Measurements from ENCODE around the gene SCN1A.

Gene SCN1A

DNA sequence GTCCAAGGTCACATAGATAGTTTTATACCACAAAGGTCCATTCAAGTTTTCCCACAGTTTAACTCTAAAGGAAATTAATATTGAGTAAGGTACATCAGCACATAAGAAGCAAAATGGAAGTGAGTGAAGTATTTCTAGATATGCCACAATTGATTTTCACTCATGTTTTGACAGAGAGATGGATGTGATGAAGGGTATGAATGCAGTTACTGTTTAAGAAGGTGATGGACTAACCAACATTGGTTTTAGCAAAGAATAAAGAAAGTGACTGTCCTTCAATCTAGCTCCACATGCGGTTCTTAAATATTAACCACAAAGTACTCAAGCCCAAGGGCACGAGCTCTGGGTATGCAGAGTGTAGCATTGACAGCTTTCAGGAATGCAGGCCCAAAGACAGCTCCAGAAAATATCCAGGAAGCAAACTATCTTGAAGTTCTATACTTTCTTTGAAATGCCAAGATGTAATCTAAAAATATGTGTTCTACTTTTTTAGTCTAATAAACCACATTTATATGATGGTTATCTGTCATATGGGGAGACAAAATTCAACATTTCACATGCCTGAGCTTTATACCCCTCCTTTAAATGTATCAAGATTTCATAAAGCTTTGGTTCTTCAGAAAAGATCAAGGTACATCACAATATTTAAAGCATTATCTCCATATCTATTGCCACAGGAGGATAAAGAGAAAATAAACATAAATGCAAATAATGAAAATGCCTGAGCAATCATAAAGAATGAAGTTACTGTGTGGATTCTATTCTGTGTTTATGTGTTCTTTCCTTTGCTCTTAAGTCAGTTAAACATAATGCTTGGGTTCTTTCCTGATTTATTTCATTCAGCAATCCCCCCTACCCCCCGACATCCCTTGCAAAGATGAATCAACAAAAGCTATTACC is 6.7 kb upstream of the SCN1A start:
- FAIRE-seq (no peak), DNase-seq (ENCODE audit: insufficient read length) (no peak)
- TF ChIP-seq POLR2A (IDR thresholded peaks at IDR 0.05; ENCODE audit: low read depth, low read length) = no peak
- no peak for TF ChIP-seq POLR2AphosphoS5 (IDR thresholded peaks at IDR 0.05; ENCODE audit: low read depth, low read length)
- TF ChIP-seq TAF1 (IDR thresholded peaks at IDR 0.05; ENCODE audit: borderline replicate concordance, low read depth, low read length) = no peak

DNA sequence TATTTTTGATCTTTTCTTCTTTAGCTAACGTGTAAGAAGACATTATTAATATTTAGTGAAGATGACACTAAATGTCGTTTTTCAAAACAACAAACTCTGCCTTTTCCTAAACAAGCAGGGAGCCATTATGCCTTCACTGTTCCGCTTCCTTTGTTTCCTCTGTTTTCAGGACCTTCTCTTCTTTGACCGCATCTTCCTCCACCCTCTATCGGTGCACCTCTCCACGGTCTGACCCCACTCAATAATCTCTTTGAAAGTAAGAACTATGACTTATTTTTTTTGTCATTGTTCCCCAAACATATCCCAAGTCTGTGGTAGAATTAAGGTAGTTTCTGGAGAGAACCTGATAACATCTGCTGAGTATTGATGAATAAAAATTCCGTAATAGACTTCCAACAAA is 5.8 kb upstream of the SCN1A start:
- TF ChIP-seq TAF1 (IDR thresholded peaks at IDR 0.05; ENCODE audit: borderline replicate concordance, low read depth, low read length) (no peak), POLR2A (IDR thresholded peaks at IDR 0.05; ENCODE audit: low read depth, low read length) (no peak), POLR2AphosphoS5 (IDR thresholded peaks at IDR 0.05; ENCODE audit: low read depth, low read length) (no peak)
- DNase-seq (ENCODE audit: insufficient read length) = no peak
- no peak for FAIRE-seq

DNA sequence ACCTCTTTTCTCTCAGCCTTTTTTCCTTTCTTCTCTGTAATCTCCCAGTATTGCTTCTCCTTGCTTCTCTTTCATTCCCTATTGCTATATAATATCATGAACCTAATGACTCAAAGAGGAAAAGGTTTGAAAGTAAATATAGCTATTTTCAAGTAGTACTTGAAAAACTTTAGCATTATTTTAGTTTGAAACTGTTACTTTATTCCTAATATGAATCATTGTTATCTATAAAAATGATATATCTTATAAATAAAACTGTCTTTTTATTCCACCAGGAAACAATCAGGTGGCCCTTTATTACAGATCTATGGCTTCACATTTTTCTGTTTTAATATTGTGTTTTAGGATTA is 311 bp upstream of the SCN1A start:
- TF ChIP-seq POLR2A (IDR thresholded peaks at IDR 0.05; ENCODE audit: low read depth, low read length) = no peak
- TF ChIP-seq POLR2AphosphoS5 (IDR thresholded peaks at IDR 0.05; ENCODE audit: low read depth, low read length) = no peak
- TF ChIP-seq TAF1 (IDR thresholded peaks at IDR 0.05; ENCODE audit: borderline replicate concordance, low read depth, low read length) = no peak
- no peak for DNase-seq (ENCODE audit: insufficient read length)
- FAIRE-seq = no peak

DNA sequence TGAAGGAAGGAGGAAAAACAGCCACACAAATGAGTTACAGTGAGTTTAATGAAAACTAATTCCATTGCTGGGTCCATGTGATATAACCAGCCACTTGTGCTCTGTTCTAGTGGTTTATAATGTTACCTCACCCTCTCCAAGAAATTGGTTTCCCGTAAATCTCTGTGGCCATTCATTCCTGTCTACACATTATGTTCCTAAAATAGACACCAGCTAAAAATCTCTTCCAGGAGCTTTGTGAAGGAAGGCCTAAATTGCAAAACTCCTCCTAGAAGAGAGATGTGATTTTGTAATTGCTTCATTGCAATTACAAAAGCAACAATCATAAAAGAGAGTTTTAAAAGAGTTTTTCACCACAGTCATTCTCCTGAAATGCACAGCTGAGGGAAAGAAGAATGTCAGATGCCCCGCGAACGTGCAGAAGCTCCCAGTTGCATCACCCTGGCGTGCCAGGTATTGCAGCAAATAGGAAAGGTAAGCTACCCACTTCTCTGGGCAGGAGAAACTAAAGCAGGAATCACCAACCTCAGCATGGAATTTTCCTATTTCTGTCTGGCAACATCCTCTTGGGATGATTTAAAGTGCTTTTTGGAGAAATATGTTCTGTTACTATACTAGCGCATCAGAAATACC is 1.7 kb downstream of the SCN1A start:
- no peak for DNase-seq (ENCODE audit: insufficient read length)
- FAIRE-seq = no peak
- no peak for TF ChIP-seq POLR2AphosphoS5 (IDR thresholded peaks at IDR 0.05; ENCODE audit: low read depth, low read length)
- TF ChIP-seq POLR2A (IDR thresholded peaks at IDR 0.05; ENCODE audit: low read depth, low read length) = no peak
- TF ChIP-seq TAF1 (IDR thresholded peaks at IDR 0.05; ENCODE audit: borderline replicate concordance, low read depth, low read length) = no peak

DNA sequence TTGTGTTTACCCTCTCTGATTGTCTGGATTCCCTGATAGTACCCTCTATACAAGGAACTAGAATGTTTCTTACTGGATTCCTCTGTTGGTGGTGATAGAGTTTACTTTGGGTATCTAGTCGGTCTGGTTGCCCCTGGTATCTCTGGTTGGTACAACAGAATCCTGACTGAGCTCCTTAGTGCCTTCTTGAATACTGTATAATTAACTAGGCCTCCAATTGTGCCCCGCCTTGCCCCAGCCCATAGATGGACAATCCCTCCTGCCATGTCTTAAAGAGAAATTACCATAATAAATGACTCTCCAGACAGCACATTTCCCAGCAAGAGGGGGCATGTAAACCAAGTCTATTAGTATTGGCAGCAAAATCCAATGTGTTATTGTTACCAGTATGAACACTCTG is 2.3 kb downstream of the SCN1A start:
- FAIRE-seq = no peak
- no peak for TF ChIP-seq TAF1 (IDR thresholded peaks at IDR 0.05; ENCODE audit: borderline replicate concordance, low read depth, low read length)
- TF ChIP-seq POLR2A (IDR thresholded peaks at IDR 0.05; ENCODE audit: low read depth, low read length) = no peak
- TF ChIP-seq POLR2AphosphoS5 (IDR thresholded peaks at IDR 0.05; ENCODE audit: low read depth, low read length) = no peak
- no peak for DNase-seq (ENCODE audit: insufficient read length)

DNA sequence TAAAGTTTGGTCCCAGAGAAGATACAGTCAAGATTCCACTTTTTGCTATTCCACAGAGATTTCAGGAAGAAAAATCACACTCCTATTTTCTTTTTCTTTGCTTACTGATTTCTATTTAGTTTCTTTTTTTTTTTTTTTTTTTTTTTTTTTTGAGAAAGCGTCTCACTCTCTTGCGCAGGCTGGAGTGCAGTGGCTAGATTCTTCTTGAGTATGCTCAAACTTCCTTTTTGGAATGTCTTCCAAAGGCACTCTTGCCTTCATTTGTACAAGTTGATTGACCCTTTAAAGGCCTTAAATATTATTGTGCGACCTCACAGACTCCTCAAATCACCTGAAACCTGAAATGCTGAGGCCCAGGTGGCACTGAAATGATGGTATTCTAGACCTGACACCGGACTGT is 9.6 kb downstream of the SCN1A start:
- FAIRE-seq (no peak), DNase-seq (ENCODE audit: insufficient read length) (no peak)
- no peak for TF ChIP-seq POLR2AphosphoS5 (IDR thresholded peaks at IDR 0.05; ENCODE audit: low read depth, low read length)
- no peak for TF ChIP-seq POLR2A (IDR thresholded peaks at IDR 0.05; ENCODE audit: low read depth, low read length)
- no peak for TF ChIP-seq TAF1 (IDR thresholded peaks at IDR 0.05; ENCODE audit: borderline replicate concordance, low read depth, low read length)

- TF ChIP-seq POLR2AphosphoS5 (IDR thresholded peaks at IDR 0.05; ENCODE audit: low read depth, low read length) (no peak), TAF1 (IDR thresholded peaks at IDR 0.05; ENCODE audit: borderline replicate concordance, low read depth, low read length) (no peak), POLR2A (IDR thresholded peaks at IDR 0.05; ENCODE audit: low read depth, low read length) (no peak)
- FAIRE-seq (no peak), DNase-seq (ENCODE audit: insufficient read length) (no peak)
Observed at GRCh38 chr2:166117491-166117890, 10.3 kb downstream of the SCN1A start.

GRCh38 chr2:166115589-166115988 is 12.2 kb downstream of the SCN1A start:
- DNase-seq (ENCODE audit: insufficient read length) (no peak), FAIRE-seq (no peak)
- TF ChIP-seq POLR2AphosphoS5 (IDR thresholded peaks at IDR 0.05; ENCODE audit: low read depth, low read length) = no peak
- TF ChIP-seq TAF1 (IDR thresholded peaks at IDR 0.05; ENCODE audit: borderline replicate concordance, low read depth, low read length) = no peak
- no peak for TF ChIP-seq POLR2A (IDR thresholded peaks at IDR 0.05; ENCODE audit: low read depth, low read length)

DNA sequence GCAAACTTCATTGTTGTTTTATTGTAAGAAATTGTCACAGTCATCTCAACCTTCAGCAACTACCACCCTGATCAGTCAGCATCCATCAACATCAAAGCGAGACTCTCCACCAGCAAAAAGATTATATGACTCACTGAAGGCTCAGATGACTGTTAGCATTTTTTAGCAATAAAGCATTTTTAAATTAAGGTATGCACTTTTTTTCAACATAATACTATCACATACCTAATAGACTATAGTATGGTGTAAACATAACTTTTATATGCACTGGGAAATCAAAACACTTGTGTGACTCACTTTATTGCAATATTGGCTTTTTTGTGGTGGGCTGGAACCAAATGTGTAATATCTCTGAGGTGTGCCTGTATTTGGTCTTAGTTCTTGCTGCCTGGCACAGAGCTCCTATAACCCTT is 15.6 kb downstream of the SCN1A start:
- no peak for TF ChIP-seq POLR2A (IDR thresholded peaks at IDR 0.05; ENCODE audit: low read depth, low read length)
- TF ChIP-seq TAF1 (IDR thresholded peaks at IDR 0.05; ENCODE audit: borderline replicate concordance, low read depth, low read length) = no peak
- no peak for TF ChIP-seq POLR2AphosphoS5 (IDR thresholded peaks at IDR 0.05; ENCODE audit: low read depth, low read length)
- FAIRE-seq = no peak
- DNase-seq (ENCODE audit: insufficient read length) = no peak

DNA sequence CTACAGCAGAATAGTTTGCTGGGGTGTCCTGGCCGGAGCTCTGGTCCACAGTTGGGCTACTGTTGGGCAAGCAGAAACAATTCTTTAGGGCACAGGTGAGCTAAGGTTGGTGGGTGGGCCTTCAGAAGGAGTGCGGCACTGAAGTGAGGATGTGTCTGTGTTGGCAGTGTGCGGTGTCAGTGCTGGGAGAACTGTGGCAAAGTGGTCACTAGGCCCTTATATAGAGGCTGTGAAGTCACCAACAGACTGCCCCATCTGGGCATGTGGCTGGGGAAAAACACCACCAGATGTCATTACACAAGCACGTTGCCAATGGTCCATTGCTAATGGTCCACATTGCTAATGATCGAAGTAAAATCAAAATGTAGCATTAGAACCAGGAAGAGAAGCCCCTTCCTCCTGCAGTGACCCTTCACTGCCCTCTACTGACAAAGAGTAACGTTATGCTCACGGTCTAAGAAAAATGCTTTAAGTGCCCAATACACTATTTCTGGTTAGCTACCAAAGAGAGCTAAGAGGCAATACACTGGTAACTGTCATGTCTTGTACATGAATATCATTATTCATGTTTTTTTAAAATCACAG is 21.3 kb downstream of the SCN1A start:
- FAIRE-seq (no peak), DNase-seq (ENCODE audit: insufficient read length) (no peak)
- TF ChIP-seq TAF1 (IDR thresholded peaks at IDR 0.05; ENCODE audit: borderline replicate concordance, low read depth, low read length) = no peak
- TF ChIP-seq POLR2A (IDR thresholded peaks at IDR 0.05; ENCODE audit: low read depth, low read length) = no peak
- no peak for TF ChIP-seq POLR2AphosphoS5 (IDR thresholded peaks at IDR 0.05; ENCODE audit: low read depth, low read length)

DNA sequence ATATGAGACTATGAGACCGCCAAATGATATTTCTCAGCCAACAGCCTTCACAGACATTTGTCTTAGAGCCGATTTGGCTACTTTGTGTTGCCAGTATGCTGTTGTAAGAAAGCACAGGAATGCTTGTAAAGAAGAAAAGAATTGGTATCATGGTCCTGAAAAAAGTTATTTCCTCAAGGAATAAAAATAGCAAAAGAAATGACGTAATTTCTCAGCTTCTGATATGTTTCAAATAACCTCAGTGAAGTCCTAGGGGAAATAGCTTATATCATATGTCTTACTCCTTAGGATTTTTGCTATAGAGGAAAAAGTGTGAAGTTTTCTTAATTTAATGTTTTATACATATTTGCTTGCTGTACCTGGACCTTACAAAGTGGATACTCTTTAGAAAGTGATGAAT is 23.0 kb downstream of the SCN1A start:
- TF ChIP-seq POLR2AphosphoS5 (IDR thresholded peaks at IDR 0.05; ENCODE audit: low read depth, low read length) (no peak), POLR2A (IDR thresholded peaks at IDR 0.05; ENCODE audit: low read depth, low read length) (no peak), TAF1 (IDR thresholded peaks at IDR 0.05; ENCODE audit: borderline replicate concordance, low read depth, low read length) (no peak)
- DNase-seq (ENCODE audit: insufficient read length) (no peak), FAIRE-seq (no peak)
